CD14-positive monocyte (primary cell): ENCODE results near the gene UVRAG. TPM values are rescaled to one million over a fixed set of nuclear protein-coding genes. Genes with fewer than 3 reads are reported as not detected.
"Not testable (repeated sequence)": the region's sequence is repeated elsewhere in the genome, so short reads cannot be mapped to it uniquely, and the experiment has no call there.

Experiments used
- DNase-seq, 3 donors: peaks; one replicate each; pipeline ENCODE4 v3.0.0-alpha.2; 2011 to 2022
- H2AFZ ChIP-seq: 2 replicates; pipeline ENCODE4 v1.6.0; 2012; ENCODE audit warnings: mild to moderate bottlenecking, low read depth, low read length, inconsistent platforms; ENCODE audit not compliant: insufficient read depth, poor library complexity, severe bottlenecking
- H3K27ac ChIP-seq, 2 donors: 1 replicate in 1 of 2; 2 replicates in 1 of 2; pipeline ENCODE4 v1.5.1; 2012 to 2013; ENCODE audit warnings: low read length in 2 of 2, control low read depth in 1 of 2, inconsistent platforms in 1 of 2, low read depth in 1 of 2, mild to moderate bottlenecking in 1 of 2
- H3K27me3 ChIP-seq, 2 donors: one replicate each; pipeline versions ENCODE4 v1.6.0 to v1.6.1; 2011 to 2013; ENCODE audit warnings: low read length in 2 of 2; ENCODE audit not compliant: control insufficient read depth in 2 of 2, insufficient read depth in 2 of 2
- H3K36me3 ChIP-seq, 2 donors: replicated peaks in 1 of 2; 1 replicate in 1 of 2; 2 replicates in 1 of 2; pipeline versions ENCODE4 v1.5.1 to v1.6.1; 2012 to 2013; ENCODE audit warnings: low read length in 2 of 2, control low read depth in 1 of 2, inconsistent platforms in 1 of 2, mild to moderate bottlenecking in 1 of 2; ENCODE audit not compliant: insufficient read depth in 2 of 2, control insufficient read depth in 1 of 2
- H3K4me1 ChIP-seq, 2 donors: 1 replicate in 1 of 2; 2 replicates in 1 of 2; pipeline versions ENCODE4 v1.5.1 to v1.6.1; 2012 to 2013; ENCODE audit warnings: low read length in 2 of 2, control low read depth in 1 of 2, inconsistent platforms in 1 of 2, mild to moderate bottlenecking in 1 of 2, moderate library complexity in 1 of 2; ENCODE audit not compliant: insufficient read depth in 2 of 2, control insufficient read depth in 1 of 2
- H3K4me2 ChIP-seq: replicated peaks from 2 replicates; pipeline ENCODE3; 2012; ENCODE audit warnings: low read length, moderate library complexity, mild to moderate bottlenecking; ENCODE audit not compliant: poor library complexity, severe bottlenecking; ENCODE audit errors: extremely low read depth
- H3K4me3 ChIP-seq, 3 experiments: fragments of 200-600 bp in 1 of 3; sonication (generic) in 1 of 3; replicated peaks in 1 of 3; 1 replicate in 2 of 3; 2 replicates in 1 of 3; pipeline ENCODE4 v1.5.1; 2011 to 2013; ENCODE audit warnings: low read length in 3 of 3, mild to moderate bottlenecking in 3 of 3, control low read depth in 2 of 3, low read depth in 2 of 3, inconsistent platforms in 1 of 3, moderate library complexity in 1 of 3
- H3K79me2 ChIP-seq: 2 replicates; pipeline ENCODE4 v1.6.0; 2012; ENCODE audit warnings: mild to moderate bottlenecking, control low read depth, inconsistent platforms, low read length, moderate library complexity; ENCODE audit not compliant: insufficient read depth
- H3K9ac ChIP-seq: 2 replicates; pipeline ENCODE4 v1.6.0; 2017; ENCODE audit warnings: low read length, mild to moderate bottlenecking; ENCODE audit not compliant: insufficient read depth, poor library complexity, severe bottlenecking
- H3K9me3 ChIP-seq, 2 donors: replicated peaks in 1 of 2; 1 replicate in 1 of 2; 2 replicates in 1 of 2; pipeline versions ENCODE4 v1.5.1 to v1.6.1; 2012 to 2013; ENCODE audit warnings: low read length in 2 of 2, control low read depth in 1 of 2; ENCODE audit not compliant: control insufficient read depth in 1 of 2, insufficient read depth in 1 of 2
- H4K20me1 ChIP-seq: 2 replicates; pipeline ENCODE4 v1.6.0; 2012; ENCODE audit warnings: mild to moderate bottlenecking, low read length, control low read depth, moderate library complexity; ENCODE audit not compliant: insufficient read depth
- H3K27ac Mint-ChIP-seq, 7 donors: one replicate each; pipeline ENCODE4 v1.8.0; 2020; ENCODE audit warnings: mild to moderate bottlenecking in 7 of 7, mixed read lengths in 7 of 7, moderate library complexity in 6 of 7, inconsistent platforms in 2 of 7
- H3K27me3 Mint-ChIP-seq, 3 donors: one replicate each; pipeline ENCODE4 v1.8.0; 2021 to 2022; ENCODE audit warnings: low read depth in 3 of 3, mild to moderate bottlenecking in 3 of 3, mixed read lengths in 3 of 3, moderate library complexity in 3 of 3, inconsistent platforms in 1 of 3
- H3K36me3 Mint-ChIP-seq, 2 donors: one replicate each; pipeline ENCODE4 v1.8.0; 2020; ENCODE audit warnings: mixed read lengths in 2 of 2, inconsistent platforms in 1 of 2, mild to moderate bottlenecking in 1 of 2
- H3K4me1 Mint-ChIP-seq: one replicate; pipeline ENCODE4 v1.8.0; 2020; ENCODE audit warnings: mild to moderate bottlenecking, mixed read lengths
- H3K4me3 Mint-ChIP-seq, 2 donors: one replicate each; pipeline ENCODE4 v1.8.0; 2020; ENCODE audit warnings: mild to moderate bottlenecking in 2 of 2, mixed read lengths in 2 of 2, moderate library complexity in 1 of 2
- H3K9me3 Mint-ChIP-seq, 7 donors: one replicate each; pipeline ENCODE4 v1.8.0; 2020 to 2022; ENCODE audit warnings: mixed read lengths in 7 of 7, mild to moderate bottlenecking in 6 of 7, moderate library complexity in 6 of 7, inconsistent platforms in 2 of 7
- CTCF ChIP-seq: fragments of 200-600 bp; IDR thresholded peaks from one replicate; pipeline ENCODE4 v1.8.0; 2022; ENCODE audit warnings: antibody characterized with exemption, mild to moderate bottlenecking
- WGBS: methylation state at CpG from one replicate; pipeline ENCODE4 v1.1.5; 2013; ENCODE audit warnings: missing lambda C conversion rate; ENCODE audit not compliant: insufficient coverage; 5-methylcytosine and 5-hydroxymethylcytosine counted together
- intact Hi-C, 2 donors: fragments of 100-400 bp; cut with micrococcal nuclease; formaldehyde crosslinking; loops; one replicate each; pipeline versions ENCODE4 v1.15.0 to v1.15.1; 2023
- polyA plus RNA-seq, 3 donors: library from polyadenylated mRNA; depleted of rRNA in 1 of 3; unstranded in 2 of 3; stranded (reverse) in 1 of 3; fragments of 300-500 nt in 2 of 3; fragments of >200 nt in 1 of 3; fragmentation: Illumina TruSeq in 2 of 3; gene quantifications; 1 replicate in 2 of 3; 2 replicates in 1 of 3; pipeline ENCODE4 v1.2.3, GENCODE V29; 2012 to 2021

The UVRAG gene
- polyA plus RNA-seq, 3 donors = 13.7 to 20.5 (median 20.0) TPM

GRCh38 chr11:75968021-75968625, 153.1 kb downstream of the UVRAG start:
- Histone ChIP-seq H3K27ac (no peak overlapping the region), H3K4me2 (no peak overlapping the region), H3K36me3 (peaks cover 3 to 14% of the 10 kb centered on the region in 2 donors), H3K9ac (no peak overlapping the region), H2AFZ (no peak overlapping the region), H3K27me3 (no peaks in the 10 kb centered on the region), H3K4me3 (no peak overlapping the region), H3K4me1 (peaks cover 8 to 13% of the 10 kb centered on the region in 2 donors), H4K20me1 (peaks cover 90% of the 10 kb centered on the region), H3K79me2 (peaks cover 66% of the 10 kb centered on the region), H3K9me3 (peaks cover 4% of the 10 kb centered on the region in 2 donors)
- peaks cover 14 to 48% of the 10 kb centered on the region in 2 donors for H3K36me3 Mint-ChIP-seq
- intact Hi-C loops = no loop called here
- no peak overlapping the region for H3K4me3 Mint-ChIP-seq
- no peak overlapping the region for H3K27ac Mint-ChIP-seq
- H3K9me3 Mint-ChIP-seq = peaks cover 8 to 17% (median 9%) of the 10 kb centered on the region in 7 donors
- DNase-seq = no peak
- peaks cover 0 to 2% (median 2%) of the 10 kb centered on the region in 3 donors for H3K27me3 Mint-ChIP-seq
- no CpG with 5 or more reads among the region's 2 CpGs for WGBS
- peaks cover 13% of the 10 kb centered on the region for H3K4me1 Mint-ChIP-seq
- no peak for TF ChIP-seq CTCF

GRCh38 chr11:75969626-75970308, 154.8 kb downstream of the UVRAG start:
- Histone ChIP-seq H2AFZ (no peak overlapping the region), H3K4me3 (no peak overlapping the region), H3K79me2 (peaks cover 72% of the 10 kb centered on the region), H3K9me3 (peaks cover 4 to 11% of the 10 kb centered on the region in 2 donors), H3K4me2 (no peak overlapping the region), H3K9ac (no peak overlapping the region), H3K36me3 (peaks cover 2 to 8% of the 10 kb centered on the region in 2 donors), H3K27ac (no peak overlapping the region), H3K4me1 (peaks cover 8 to 13% of the 10 kb centered on the region in 2 donors), H4K20me1 (peaks cover 83% of the 10 kb centered on the region), H3K27me3 (no peaks in the 10 kb centered on the region)
- Mint-ChIP-seq H3K9me3 (peaks cover 12 to 24% (median 17%) of the 10 kb centered on the region in 7 donors), H3K27me3 (peaks cover 0 to 4% (median 0%) of the 10 kb centered on the region in 3 donors), H3K27ac (peak overlapping the region in 1 of 7 donors; percentile 30), H3K4me3 (no peak overlapping the region), H3K36me3 (peaks cover 11 to 42% of the 10 kb centered on the region in 2 donors), H3K4me1 (peaks cover 13% of the 10 kb centered on the region)
- intact Hi-C loops = no loop called here
- WGBS = 100% methylated on average over 1 of the region's 5 CpGs
- TF ChIP-seq CTCF = no peak
- no peak for DNase-seq

GRCh38 chr11:75973710-75974109, 158.7 kb downstream of the UVRAG start:
- H3K4me2 ChIP-seq, H2AFZ ChIP-seq, H3K4me1 ChIP-seq, H3K36me3 ChIP-seq, H3K4me3 Mint-ChIP-seq, H3K4me3 ChIP-seq, DNase-seq, H3K27ac ChIP-seq, H3K27ac Mint-ChIP-seq, H3K27me3 ChIP-seq, H3K27me3 Mint-ChIP-seq, intact Hi-C loops, H3K4me1 Mint-ChIP-seq, H3K9ac ChIP-seq: not testable (repeated sequence)
- H3K9me3 Mint-ChIP-seq = peaks cover 12 to 24% (median 17%) of the 10 kb centered on the region in 7 donors
- Histone ChIP-seq H3K9me3 (peaks cover 4 to 11% of the 10 kb centered on the region in 2 donors), H3K79me2 (peaks cover 45% of the 10 kb centered on the region), H4K20me1 (peaks cover 47% of the 10 kb centered on the region)
- WGBS = no CpG with 5 or more reads among the region's 3 CpGs
- H3K36me3 Mint-ChIP-seq = peaks cover 9 to 38% of the 10 kb centered on the region in 2 donors
